Measurements from ENCODE around the gene LRP4.

The LRP4 gene

GRCh38 chr11:46832511-46833214 lies 85.7 kb downstream of the LRP4 start:
- Histone ChIP-seq H3K9me2 (replicated peaks; ENCODE audit: low read depth, low read length) (no peaks in the 10 kb centered on the region), H3K9me3 (ENCODE audit: insufficient read depth, low read depth, low read length) (no peaks in the 10 kb centered on the region), H3F3A (ENCODE audit: low read depth) (no peaks in the 10 kb centered on the region; the same call in 1 of the 2 replicates), H2AFZ (ENCODE audit: low read length) (no peak overlapping the region), H3K79me2 (ENCODE audit: insufficient read depth, low read length) (peaks cover 99% of the 10 kb centered on the region), H3K27me3 (ENCODE audit: insufficient read depth, low read length, poor library complexity, severe bottlenecking) (no peaks in the 10 kb centered on the region), H3K4me1 (ENCODE audit: insufficient read depth, low read length, poor library complexity, severe bottlenecking) (peaks cover 23% of the 10 kb centered on the region), H3K9ac (ENCODE audit: low read depth, low read length, poor library complexity, severe bottlenecking) (no peak overlapping the region), H3K4me3 (ENCODE audit: low read length, poor library complexity, severe bottlenecking) (no peak overlapping the region), H3K4me2 (ENCODE audit: low read depth, low read length, poor library complexity, severe bottlenecking) (no peak overlapping the region), H3K36me3 (ENCODE audit: insufficient read depth, low read length) (peaks cover 6% of the 10 kb centered on the region; the same call in 1 of the 2 replicates), H4K20me1 (ENCODE audit: insufficient read depth, low read length, poor library complexity, severe bottlenecking) (peaks cover 75% of the 10 kb centered on the region)
- no peak for TF ChIP-seq CTCF (conservative IDR thresholded peaks at IDR 0.05; ENCODE audit: low read length)
- no peak for TF ChIP-seq EZH2phosphoT487 (IDR thresholded peaks at IDR 0.05; ENCODE audit: borderline replicate concordance)

- Histone ChIP-seq H3K9me2 (replicated peaks; ENCODE audit: low read depth, low read length) (no peaks in the 10 kb centered on the region), H3K4me2 (ENCODE audit: low read depth, low read length, poor library complexity, severe bottlenecking) (no peak overlapping the region), H3K27me3 (ENCODE audit: insufficient read depth, low read length, poor library complexity, severe bottlenecking) (no peaks in the 10 kb centered on the region), H2AFZ (ENCODE audit: low read length) (no peak overlapping the region), H3K36me3 (ENCODE audit: insufficient read depth, low read length) (peaks cover 6% of the 10 kb centered on the region; the same call in 1 of the 2 replicates), H3F3A (ENCODE audit: low read depth) (no peaks in the 10 kb centered on the region; the same call in 1 of the 2 replicates), H3K9me3 (ENCODE audit: insufficient read depth, low read depth, low read length) (no peaks in the 10 kb centered on the region), H3K79me2 (ENCODE audit: insufficient read depth, low read length) (peaks cover 100% of the 10 kb centered on the region), H3K9ac (ENCODE audit: low read depth, low read length, poor library complexity, severe bottlenecking) (no peak overlapping the region), H4K20me1 (ENCODE audit: insufficient read depth, low read length, poor library complexity, severe bottlenecking) (peaks cover 86% of the 10 kb centered on the region), H3K4me1 (ENCODE audit: insufficient read depth, low read length, poor library complexity, severe bottlenecking) (peaks cover 15% of the 10 kb centered on the region), H3K4me3 (ENCODE audit: low read length, poor library complexity, severe bottlenecking) (no peak overlapping the region)
- TF ChIP-seq EZH2phosphoT487 (IDR thresholded peaks at IDR 0.05; ENCODE audit: borderline replicate concordance) (no peak), CTCF (conservative IDR thresholded peaks at IDR 0.05; ENCODE audit: low read length) (no peak)
Observed at GRCh38 chr11:46827995-46828394, 90.4 kb downstream of the LRP4 start.

GRCh38 chr11:46826310-46827044 lies 91.9 kb downstream of the LRP4 start:
- no peaks in the 10 kb centered on the region; the same call in 1 of the 2 replicates for H3F3A ChIP-seq (ENCODE audit: low read depth)
- H3K4me1 ChIP-seq (ENCODE audit: insufficient read depth, low read length, poor library complexity, severe bottlenecking) = peaks cover 15% of the 10 kb centered on the region
- no peaks in the 10 kb centered on the region for H3K9me3 ChIP-seq (ENCODE audit: insufficient read depth, low read depth, low read length)
- H2AFZ ChIP-seq (ENCODE audit: low read length) = no peak overlapping the region
- peaks cover 100% of the 10 kb centered on the region for H3K79me2 ChIP-seq (ENCODE audit: insufficient read depth, low read length)
- peak overlapping the region; percentile 89 for H3K4me2 ChIP-seq (ENCODE audit: low read depth, low read length, poor library complexity, severe bottlenecking)
- no peaks in the 10 kb centered on the region for H3K27me3 ChIP-seq (ENCODE audit: insufficient read depth, low read length, poor library complexity, severe bottlenecking)
- H4K20me1 ChIP-seq (ENCODE audit: insufficient read depth, low read length, poor library complexity, severe bottlenecking) = peaks cover 77% of the 10 kb centered on the region
- TF ChIP-seq CTCF (conservative IDR thresholded peaks at IDR 0.05; ENCODE audit: low read length) (no peak), EZH2phosphoT487 (IDR thresholded peaks at IDR 0.05; ENCODE audit: borderline replicate concordance) (no peak)
- H3K9ac ChIP-seq (ENCODE audit: low read depth, low read length, poor library complexity, severe bottlenecking) = peak overlapping the region; percentile 46
- no peaks in the 10 kb centered on the region for H3K9me2 ChIP-seq (replicated peaks; ENCODE audit: low read depth, low read length)
- H3K36me3 ChIP-seq (ENCODE audit: insufficient read depth, low read length) = no peaks in the 10 kb centered on the region
- peak overlapping the region; percentile 77 for H3K4me3 ChIP-seq (ENCODE audit: low read length, poor library complexity, severe bottlenecking)

Measured in Loucy (cell line).